A549 (cell line): ENCODE results near the gene CCDC142.

Source experiments
- MAX ChIP-seq: IDR thresholded peaks from 2 replicates; pipeline ENCODE4 v1.6.1; 2012
- NFE2L2 ChIP-seq: fragments of 150-350 bp; conservative IDR thresholded peaks from 2 replicates; pipeline ENCODE4 v1.6.1; 2014; ENCODE audit warnings: low read length
- POLR2A ChIP-seq: IDR thresholded peaks from 2 replicates; pipeline ENCODE4 v1.6.1; 2012; ENCODE audit warnings: mild to moderate bottlenecking, low read length
- RFX5 ChIP-seq: fragments of 450-650 bp; IDR thresholded peaks from 2 replicates; pipeline ENCODE4 v1.7.1; 2014; ENCODE audit warnings: antibody characterized with exemption, mild to moderate bottlenecking, moderate library complexity

- TF ChIP-seq NFE2L2 (no peak), RFX5 (no peak), MAX (no peak), POLR2A (no peak)
These were observed 56.5 kb downstream of the CCDC142 start for GRCh38 chr2:74426181-74426758.
